ENCODE measurements around the gene C4A.
A peak's percentile ranks its signal among the peaks of the same experiment; 100 is the strongest.
"Not testable (repeated sequence)": the region's sequence is repeated elsewhere in the genome, so short reads cannot be mapped to it uniquely, and the experiment has no call there.

C4A gene

GRCh38 chr6:31961616-31962015 is 20.2 kb upstream of the C4A start:
- DNase-seq: no peak

GRCh38 chr6:31963921-31964320 is 17.9 kb upstream of the C4A start:
- no peak for DNase-seq

- no peak for DNase-seq
Measured at GRCh38 chr6:31965700-31966099, 16.2 kb upstream of the C4A start.

GRCh38 chr6:31966506-31966905 is 15.4 kb upstream of the C4A start:
- no peak for DNase-seq

- DNase-seq: no peak
Measured at GRCh38 chr6:31966997-31967925, 14.6 kb upstream of the C4A start.

GRCh38 chr6:31967926-31968320 is 13.9 kb upstream of the C4A start:
- DNase-seq: no peak

- DNase-seq: no peak
Measured at GRCh38 chr6:31968326-31968725, 13.5 kb upstream of the C4A start.

- no peak for DNase-seq
Measured at GRCh38 chr6:31968791-31969711, 12.8 kb upstream of the C4A start.

GRCh38 chr6:31969712-31970603 is 11.9 kb upstream of the C4A start:
- no peak for DNase-seq

- DNase-seq: peak; percentile 40
Measured at GRCh38 chr6:31970604-31971271, 11.1 kb upstream of the C4A start.

GRCh38 chr6:31971279-31971992 is 10.4 kb upstream of the C4A start:
- no peak for DNase-seq

GRCh38 chr6:31971993-31972708 is 9.7 kb upstream of the C4A start, which contains the start of gene DXO:
Gene DXO, minus strand, starts transcription at chr6:31972138. Its CDS starts 463 bp downstream, at chr6:31971675.
- peak; percentile 99 for DNase-seq

GRCh38 chr6:31972709-31973350 is 9.0 kb upstream of the C4A start:
- no peak for DNase-seq

- not testable (repeated sequence) for DNase-seq
Measured at GRCh38 chr6:31976065-31976464, 5.8 kb upstream of the C4A start.

- no peak for DNase-seq
Measured at GRCh38 chr6:31977816-31978431, 3.9 kb upstream of the C4A start.

- no peak for DNase-seq
Measured at GRCh38 chr6:31978831-31979230, 3.0 kb upstream of the C4A start.

GRCh38 chr6:31979238-31979898 is 2.5 kb upstream of the C4A start:
- no peak for DNase-seq

GRCh38 chr6:31980195-31980876 is 1.5 kb upstream of the C4A start:
- DNase-seq: not testable (repeated sequence)

Data from NCI-H1105 (cell line).